HG03575 (cell line): ENCODE results near the gene SYNPO2L.
"Not testable (repeated sequence)": the region's sequence is repeated elsewhere in the genome, so short reads cannot be mapped to it uniquely, and the experiment has no call there.

Experiments
- ATAC-seq: cut with Tn5 transposase; IDR thresholded peaks from one replicate; pipeline ENCODE4 v1.9.1; 2021; ENCODE audit not compliant: unreplicated experiment, insufficient number of reproducible peaks, low FRiP score; ENCODE audit errors: extremely low read depth

The SYNPO2L gene, protein sequence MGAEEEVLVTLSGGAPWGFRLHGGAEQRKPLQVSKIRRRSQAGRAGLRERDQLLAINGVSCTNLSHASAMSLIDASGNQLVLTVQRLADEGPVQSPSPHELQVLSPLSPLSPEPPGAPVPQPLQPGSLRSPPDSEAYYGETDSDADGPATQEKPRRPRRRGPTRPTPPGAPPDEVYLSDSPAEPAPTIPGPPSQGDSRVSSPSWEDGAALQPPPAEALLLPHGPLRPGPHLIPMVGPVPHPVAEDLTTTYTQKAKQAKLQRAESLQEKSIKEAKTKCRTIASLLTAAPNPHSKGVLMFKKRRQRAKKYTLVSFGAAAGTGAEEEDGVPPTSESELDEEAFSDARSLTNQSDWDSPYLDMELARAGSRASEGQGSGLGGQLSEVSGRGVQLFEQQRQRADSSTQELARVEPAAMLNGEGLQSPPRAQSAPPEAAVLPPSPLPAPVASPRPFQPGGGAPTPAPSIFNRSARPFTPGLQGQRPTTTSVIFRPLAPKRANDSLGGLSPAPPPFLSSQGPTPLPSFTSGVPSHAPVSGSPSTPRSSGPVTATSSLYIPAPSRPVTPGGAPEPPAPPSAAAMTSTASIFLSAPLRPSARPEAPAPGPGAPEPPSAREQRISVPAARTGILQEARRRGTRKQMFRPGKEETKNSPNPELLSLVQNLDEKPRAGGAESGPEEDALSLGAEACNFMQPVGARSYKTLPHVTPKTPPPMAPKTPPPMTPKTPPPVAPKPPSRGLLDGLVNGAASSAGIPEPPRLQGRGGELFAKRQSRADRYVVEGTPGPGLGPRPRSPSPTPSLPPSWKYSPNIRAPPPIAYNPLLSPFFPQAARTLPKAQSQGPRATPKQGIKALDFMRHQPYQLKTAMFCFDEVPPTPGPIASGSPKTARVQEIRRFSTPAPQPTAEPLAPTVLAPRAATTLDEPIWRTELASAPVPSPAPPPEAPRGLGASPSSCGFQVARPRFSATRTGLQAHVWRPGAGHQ

DNA sequence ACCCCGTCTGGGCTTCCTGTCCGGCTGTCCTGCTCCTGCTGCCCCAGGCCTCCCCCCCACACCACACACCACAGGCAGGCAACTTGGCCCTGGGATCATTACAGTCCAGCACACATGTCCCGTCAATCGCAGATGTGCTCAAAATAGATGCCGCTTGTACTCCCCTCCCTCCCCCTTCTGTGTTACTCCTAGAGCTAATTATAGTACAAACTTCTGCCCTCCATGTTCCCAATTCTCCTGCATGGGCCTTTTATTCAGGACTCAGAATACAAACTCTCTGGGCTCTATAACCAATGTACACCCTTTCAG is at the start of gene SYNPO2L:
Gene SYNPO2L, minus strand, starts transcription at position 40 of the 309 bp plus-strand sequence. CDS start 107 bp downstream, outside the sequence.
- no peak for ATAC-seq

DNA sequence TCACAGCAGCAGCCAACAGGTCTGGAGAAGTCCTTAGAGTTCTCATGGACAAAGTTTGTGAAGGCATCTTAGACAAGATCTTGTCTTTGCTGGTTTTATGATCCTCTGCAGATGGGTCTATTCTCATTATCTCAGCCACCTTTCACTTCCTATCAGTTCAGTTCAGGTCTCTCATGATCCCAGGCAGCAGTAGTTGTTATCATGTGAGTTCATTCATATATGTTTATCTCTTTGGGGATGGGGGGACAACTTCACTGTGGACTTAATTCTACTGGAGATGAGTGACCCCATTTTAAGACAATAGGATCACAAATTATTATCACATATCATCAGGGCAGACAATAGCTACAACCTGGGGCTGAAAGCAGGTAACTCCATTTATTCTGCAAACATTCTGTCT is 48.1 kb upstream of the SYNPO2L start:
- not testable (repeated sequence) for ATAC-seq

DNA sequence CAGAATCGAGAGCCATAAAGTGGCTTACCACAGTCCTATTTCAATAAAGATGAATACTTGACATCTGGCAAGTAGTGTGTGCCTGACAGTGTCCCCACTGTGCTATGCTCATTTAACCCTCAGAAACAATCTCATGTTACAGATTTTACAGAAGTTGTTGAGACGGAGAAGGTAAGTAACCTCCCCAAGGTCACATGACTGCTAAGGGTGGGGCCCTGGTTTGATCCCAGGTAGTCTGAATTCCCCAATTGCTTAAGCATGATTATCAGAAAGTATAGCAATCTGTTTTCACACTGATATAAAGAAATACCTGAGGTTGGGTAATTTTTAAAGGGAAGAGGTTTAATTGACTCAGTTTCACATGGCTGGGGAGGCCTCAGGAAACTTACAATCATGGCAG is 43.0 kb upstream of the SYNPO2L start:
- ATAC-seq, result not testable (repeated sequence)

DNA sequence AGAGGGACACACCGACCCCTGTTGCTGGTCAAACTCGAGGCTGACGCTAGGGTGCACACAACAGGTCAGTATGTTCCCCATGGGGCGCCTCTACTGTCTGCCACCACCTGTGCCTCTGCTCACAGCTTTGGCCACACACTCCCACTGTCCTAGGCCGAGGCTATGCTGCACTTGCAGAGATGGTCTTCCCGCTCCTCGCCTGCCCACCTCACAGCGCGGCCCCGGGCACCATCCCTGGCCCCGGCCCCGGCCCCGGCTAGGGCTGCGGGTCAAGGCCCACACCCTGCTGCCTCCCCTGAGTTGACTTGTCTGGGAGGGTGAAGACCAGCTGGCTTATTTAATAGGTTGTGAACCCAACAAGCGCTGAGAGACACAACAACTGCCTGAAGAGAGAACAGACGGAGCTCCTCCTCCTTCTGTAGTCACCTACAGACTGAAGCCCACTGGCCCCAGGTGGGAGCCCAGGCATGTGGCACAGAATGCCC is 41.9 kb upstream of the SYNPO2L start, which contains the start of gene AGAP5:
Gene AGAP5, minus strand, starts transcription at position 435 of the 485 bp plus-strand sequence. Its CDS starts 354 bp downstream, at position 81.
- ATAC-seq, result not testable (repeated sequence)

DNA sequence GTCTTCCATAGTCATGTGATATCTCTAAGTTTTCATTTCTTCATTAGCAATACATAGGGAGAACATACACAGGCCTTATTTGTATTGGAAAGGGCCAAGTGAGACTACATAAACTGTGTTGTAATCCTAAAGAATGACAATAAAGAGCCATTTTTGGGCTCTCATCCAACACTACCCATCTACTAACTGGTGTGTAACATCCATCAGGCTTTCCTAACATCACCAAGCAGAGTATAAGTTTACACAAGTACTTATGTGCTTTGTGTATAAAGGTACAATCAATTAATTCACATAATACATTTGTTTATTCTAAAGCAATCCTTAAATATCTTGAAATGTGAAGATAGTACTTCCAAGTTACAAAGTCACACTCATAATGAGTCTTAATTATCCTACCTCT is 39.5 kb upstream of the SYNPO2L start:
- not testable (repeated sequence) for ATAC-seq

DNA sequence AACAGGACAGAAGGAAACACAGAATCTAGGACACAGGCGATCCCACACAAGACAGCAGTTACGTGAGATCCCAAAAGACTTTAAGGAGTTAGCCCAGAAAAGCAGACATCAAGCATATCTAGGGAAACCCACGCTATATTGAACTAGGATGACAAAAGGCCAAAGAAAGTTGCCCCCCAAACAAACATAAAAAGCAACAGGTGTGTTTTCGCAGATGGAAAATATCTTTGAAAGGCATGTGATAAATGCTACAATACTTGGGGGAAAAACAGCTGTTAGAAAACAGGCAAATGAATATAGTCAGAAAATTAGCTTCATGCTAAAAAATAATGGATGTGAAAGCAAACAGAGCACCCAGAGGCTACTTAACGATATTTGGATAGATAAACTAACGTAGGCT is 34.9 kb upstream of the SYNPO2L start:
- not testable (repeated sequence) for ATAC-seq

DNA sequence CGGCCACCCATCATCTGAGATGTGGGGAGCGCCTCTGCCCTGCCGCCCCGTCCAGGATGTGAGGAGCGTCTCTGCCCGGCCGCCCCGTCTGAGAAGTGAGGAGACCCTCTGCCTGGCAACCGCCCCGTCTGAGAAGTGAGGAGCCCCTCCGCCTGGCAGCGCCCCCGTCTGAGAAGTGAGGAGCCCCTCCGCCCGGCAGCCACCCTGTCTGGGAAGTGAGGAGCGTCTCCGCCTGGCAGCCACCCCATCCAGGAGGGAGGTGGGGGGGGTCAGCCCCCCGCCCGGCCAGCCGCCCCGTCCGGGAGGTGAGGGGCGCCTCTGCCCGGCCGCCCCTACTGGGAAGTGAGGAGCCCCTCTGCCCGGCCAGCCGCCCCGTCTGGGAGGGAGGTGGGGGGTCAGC is 33.8 kb upstream of the SYNPO2L start:
- not testable (repeated sequence) for ATAC-seq

DNA sequence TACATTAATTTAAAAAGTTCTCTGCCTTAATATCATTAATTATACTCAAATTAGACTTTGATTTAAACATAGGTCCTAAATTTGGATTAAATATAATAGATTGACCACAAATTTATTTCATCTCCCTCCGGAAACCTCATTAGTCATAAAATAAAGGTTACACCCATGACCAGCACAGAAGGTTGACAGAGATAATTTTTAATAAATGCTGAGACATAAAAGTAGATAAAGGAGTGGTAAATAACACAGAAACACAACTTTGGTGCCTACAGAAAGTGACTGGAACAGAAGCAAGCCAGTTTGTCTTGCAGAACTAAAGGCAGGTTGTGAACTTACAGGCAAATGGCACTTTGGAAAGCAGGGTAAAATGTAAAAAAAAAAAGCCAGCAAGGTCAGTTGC is 31.8 kb upstream of the SYNPO2L start:
- not testable (repeated sequence) for ATAC-seq

DNA sequence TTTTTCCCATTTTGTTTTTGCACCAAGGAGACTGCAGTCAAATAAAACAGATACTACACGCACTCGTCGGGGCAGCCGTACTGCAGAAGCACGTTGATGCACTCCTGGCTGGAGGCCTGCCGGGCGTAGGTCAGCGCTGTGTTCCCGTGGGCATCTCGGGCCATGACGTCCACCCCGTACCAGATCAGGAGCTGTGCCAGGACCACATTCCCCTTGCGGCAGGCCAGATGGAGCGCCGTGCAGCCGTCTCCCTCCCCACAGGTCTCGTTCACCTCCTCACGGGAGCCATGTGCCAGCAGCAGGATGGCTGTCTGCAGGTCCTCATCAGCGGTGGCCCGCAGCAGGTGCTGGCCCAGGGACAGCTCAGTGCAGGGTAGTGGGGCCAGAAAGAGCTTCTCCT is 18.7 kb upstream of the SYNPO2L start:
- ATAC-seq, result not testable (repeated sequence)

DNA sequence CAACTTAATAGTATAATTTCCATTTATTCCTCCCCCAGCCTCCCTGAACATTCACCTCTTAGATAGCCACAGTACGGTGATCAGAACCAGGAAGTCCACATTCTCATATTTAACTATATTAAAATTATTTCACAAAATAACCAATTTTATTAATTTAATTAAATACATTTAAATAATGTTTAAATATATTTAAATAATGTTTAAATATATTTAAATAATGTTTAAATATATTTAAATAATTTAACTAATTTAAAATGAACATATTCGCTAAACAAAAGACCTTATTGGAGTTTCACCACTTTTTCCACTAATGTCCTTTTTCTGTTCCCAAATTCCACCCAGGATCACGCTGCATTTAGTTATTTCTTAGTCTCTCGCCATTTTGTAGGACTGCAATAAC is 12.5 kb upstream of the SYNPO2L start:
- ATAC-seq, result not testable (repeated sequence)

DNA sequence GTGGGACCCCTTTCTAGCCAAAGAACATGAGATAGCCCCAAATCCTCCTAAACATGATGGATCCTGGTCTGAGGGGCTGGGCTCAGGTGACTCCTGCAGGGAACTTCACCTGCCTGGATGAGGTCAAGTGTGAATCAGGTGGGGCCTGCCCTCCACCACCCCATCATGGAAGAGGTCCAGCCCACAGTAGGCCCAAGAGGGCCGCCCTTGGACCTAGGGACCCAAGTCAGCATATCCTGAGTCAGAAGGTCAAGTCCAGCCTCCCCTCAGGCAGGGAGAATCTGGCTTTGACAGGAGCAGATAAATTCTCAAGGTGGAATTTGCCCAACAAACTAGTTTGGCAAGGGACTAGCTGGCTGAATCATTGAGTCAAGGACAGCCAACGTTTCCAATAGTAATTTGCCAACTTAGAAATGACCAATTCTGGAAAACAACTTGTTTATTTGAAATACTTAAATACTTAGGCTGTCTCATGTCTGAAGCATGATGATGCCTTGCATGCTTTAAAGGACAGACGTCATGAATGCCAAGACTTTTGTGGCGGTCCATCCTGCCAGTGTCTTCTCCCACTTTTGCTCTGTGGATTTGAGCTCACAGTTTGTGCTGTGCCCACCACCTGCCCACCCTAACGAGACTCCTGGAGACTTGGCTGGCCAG is 10.5 kb upstream of the SYNPO2L start:
- ATAC-seq, result not testable (repeated sequence)

DNA sequence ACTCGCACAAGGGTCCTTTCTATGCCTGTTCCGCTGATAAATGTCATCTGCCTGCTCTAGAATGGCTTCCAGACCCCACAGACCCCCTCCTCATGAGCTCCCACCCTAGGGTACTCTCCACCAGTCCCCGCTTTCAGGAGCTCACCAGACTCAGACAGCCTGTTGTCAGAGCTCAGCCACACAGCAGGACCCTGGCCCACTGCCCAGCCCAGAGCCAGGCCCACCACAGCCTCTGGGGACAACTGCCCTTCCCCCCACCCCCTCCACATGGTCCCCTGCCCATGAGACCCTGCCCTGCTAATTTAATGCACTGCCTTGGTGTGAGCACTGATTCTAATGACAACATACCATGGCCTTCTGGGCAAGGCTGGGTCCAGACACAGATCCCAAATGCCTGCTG is 9.8 kb upstream of the SYNPO2L start:
- ATAC-seq, result not testable (repeated sequence)

DNA sequence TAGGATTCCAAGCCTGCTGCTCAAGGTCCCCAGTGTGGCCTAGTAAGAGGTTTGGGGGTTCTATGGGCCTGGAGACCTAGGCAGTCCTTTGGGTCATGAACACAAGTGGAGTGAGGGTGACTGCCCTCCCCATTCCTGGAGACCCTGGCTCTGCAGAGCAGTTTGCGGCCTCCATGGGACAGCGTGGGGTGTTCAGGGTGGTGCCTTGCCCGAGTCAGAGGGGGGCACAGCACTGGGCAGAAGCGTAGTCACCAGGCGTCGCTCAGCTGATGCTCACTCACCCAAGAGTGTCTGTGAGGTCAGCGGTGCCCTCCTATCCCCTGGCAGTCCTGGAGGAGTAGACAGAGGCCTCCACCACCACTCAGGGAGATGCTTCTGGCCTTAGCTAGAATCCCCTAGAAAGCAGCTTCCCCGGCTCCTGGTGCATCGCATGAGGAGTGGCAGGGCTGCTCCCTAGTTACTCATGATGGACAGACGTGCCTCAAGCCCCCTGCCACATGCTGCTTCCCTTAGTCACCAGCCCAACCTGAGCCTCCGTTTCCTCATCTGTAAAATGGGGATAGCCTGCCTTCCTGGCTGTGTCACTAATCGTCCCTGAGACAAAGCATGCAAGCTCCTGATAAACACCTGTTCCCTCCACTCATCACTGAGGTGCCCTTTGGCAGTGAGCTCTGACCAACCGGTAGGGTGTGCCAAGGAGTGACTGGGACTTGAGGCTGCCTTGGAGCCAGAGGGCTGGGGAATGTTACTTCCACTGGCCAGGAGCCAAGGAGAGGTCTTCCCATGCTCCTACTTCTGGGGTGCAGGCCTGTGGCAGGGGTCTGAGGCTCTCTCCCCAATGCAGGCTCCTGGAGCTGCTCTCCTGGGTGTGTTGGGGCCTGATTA is 8.6 kb upstream of the SYNPO2L start:
- not testable (repeated sequence) for ATAC-seq

DNA sequence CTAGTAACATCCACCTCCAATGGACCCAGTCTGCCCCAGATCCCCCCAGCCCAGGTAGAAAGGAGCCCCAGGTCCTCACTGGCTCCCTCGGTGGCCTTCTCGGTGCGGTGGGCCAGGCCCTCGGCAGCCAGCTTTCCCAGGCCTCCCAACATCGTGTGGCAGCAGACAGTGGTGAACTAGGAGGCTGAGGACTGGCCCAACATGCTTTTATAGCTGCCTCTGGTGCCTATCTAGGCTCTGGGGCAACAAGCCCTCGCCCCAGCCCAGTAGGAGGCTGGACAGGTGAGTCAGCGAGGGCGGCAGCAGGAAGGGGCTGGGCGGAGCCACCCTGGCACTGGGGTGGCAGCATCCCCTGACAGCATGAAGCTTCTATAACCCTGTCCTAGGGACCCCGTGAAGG is 7.8 kb upstream of the SYNPO2L start:
- not testable (repeated sequence) for ATAC-seq

DNA sequence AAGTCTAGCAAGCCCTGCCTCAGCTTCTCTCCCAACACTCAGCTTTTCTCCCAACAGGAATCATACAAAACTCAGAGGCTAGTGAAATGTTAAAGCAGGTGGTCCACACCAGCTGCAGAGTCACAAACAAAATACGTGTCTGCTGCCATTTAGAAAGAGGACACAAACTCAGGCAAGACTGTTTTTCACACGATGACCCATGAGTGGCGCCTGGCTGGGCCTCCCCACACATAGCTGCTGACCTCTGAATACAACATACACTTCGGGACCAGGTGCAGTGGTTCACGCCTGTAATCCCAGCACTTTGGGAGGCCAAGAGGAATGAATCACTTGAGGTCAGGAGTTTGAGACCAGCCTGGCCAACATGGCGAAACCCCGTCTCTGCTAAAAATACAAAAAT is 6.9 kb upstream of the SYNPO2L start:
- not testable (repeated sequence) for ATAC-seq

DNA sequence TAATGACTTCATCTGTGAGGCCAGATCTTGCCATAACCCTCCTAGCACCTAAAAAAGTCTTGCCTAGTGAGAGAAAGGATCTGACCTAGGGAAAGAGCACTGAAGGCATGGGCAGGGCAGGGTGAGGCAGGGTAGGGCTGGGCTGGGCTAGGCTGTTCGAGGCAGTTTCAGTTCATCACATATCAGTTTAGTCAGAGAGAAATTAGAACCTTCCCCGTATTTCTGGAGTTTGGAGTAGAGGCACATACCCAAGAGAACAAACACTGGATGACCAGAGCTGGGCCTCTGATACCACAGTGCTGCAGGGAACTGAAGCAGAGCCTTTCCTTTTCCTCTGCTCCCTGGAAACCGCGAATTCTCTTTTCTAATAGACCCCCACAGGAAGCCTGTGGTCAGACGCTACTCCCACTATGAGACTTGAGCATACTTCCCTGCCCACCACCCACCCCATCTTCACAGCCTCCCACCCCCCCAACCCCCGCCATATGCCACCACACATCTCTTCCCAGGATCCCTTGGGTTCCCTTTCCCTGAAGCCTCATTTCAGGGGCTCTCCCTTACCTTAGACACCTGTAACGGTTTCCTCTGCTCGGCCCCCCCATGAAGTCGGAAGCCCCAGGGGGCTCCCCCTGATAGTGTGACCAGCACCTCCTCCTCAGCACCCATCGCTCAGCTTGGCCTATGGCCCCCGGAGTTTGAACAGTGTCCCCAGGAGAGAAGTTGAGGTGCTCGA is 406 bp downstream of the SYNPO2L start:
- no peak for ATAC-seq

DNA sequence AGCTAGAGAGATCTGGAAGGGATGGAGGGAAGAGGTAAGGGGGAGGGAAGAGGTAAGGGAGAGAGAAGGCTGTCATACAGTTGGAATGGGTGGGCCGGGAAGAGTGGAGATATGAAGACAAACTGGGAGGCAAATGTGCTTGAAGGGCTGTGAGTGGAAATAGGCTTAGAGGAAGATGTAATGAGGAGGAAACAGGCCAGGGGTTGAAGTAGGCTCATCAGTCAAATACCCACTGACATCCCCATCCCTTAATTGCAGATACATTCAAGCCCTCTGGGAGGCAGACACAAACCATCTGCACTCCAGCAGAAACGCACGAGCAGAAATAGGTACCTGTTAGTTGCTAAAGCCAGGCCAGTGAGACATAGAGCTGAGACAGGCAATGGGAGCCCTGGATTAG is 2.1 kb downstream of the SYNPO2L start:
- no peak for ATAC-seq

DNA sequence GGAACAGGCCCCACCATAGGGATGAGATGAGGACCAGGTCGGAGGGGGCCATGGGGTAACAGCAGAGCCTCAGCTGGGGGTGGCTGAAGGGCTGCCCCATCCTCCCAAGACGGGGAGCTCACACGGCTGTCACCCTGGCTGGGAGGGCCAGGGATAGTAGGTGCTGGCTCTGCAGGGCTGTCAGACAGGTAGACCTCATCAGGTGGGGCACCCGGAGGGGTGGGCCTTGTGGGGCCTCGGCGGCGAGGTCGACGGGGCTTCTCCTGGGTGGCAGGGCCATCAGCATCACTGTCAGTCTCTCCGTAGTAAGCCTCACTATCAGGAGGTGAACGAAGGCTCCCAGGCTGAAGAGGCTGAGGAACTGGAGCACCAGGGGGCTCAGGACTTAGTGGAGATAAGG is 2.6 kb downstream of the SYNPO2L start:
- no peak for ATAC-seq
